Caco-2 (cell line): Measurements from ENCODE around the gene NPSR1. TPM values are rescaled to one million over a fixed set of nuclear protein-coding genes. Genes with fewer than 3 reads are reported as not detected.

Experiments used
- BruUV-seq: library from RNA; stranded (reverse); fragments of 400-500 nt; replicated peaks from 2 replicates; lab custom pipeline; 2021; lab: Mats Ljungman, UMichigan
- CTCF ChIA-PET: fragments of 300-600 bp; sonication (Branson Sonifier 250); formaldehyde crosslinking; loops from one replicate; lab custom pipeline; 2022; ENCODE audit warnings: antibody characterized with exemption; lab: Charles Lee
- POLR2A ChIA-PET: fragments of 300-600 bp; sonication (Branson Sonifier 250); formaldehyde crosslinking; loops from one replicate; lab custom pipeline; 2022; ENCODE audit warnings: antibody characterized with exemption; lab: Charles Lee
- DNase-seq, 2 experiments: peaks; one replicate each; pipeline versions ENCODE4 v3.0.0 to v3.0.0-alpha.2; 2020 to 2022
- H3K27me3 ChIP-seq: replicated peaks from 2 replicates; pipeline ENCODE4 v1.6.0; 2011; ENCODE audit warnings: low read length; ENCODE audit not compliant: control insufficient read depth, insufficient read depth
- H3K36me3 ChIP-seq: 2 replicates; pipeline ENCODE4 v1.5.1; 2011; ENCODE audit warnings: low read length; ENCODE audit not compliant: control insufficient read depth, insufficient read depth
- H3K4me1 ChIP-seq: fragments of 250-450 bp; sonication (Bioruptor Pico); 2 replicates; pipeline ENCODE4 v1.5.1; 2020; ENCODE audit warnings: mild to moderate bottlenecking
- H3K4me3 ChIP-seq: 2 replicates; pipeline ENCODE4 v1.5.1; 2011; ENCODE audit warnings: low read depth, mild to moderate bottlenecking, control low read depth, low read length
- H3K9me3 ChIP-seq: fragments of 250-450 bp; sonication (Bioruptor Pico); 2 replicates; pipeline ENCODE4 v1.5.1; 2020; ENCODE audit warnings: mild to moderate bottlenecking, moderate library complexity
- H3K27ac Mint-ChIP-seq: one replicate; pipeline ENCODE4 v1.8.0; 2022; ENCODE audit warnings: mixed read lengths; ENCODE audit not compliant: unreplicated experiment
- H3K27me3 Mint-ChIP-seq: one replicate; pipeline ENCODE4 v1.8.0; 2022; ENCODE audit warnings: mixed read lengths; ENCODE audit not compliant: insufficient read depth, unreplicated experiment
- H3K36me3 Mint-ChIP-seq: one replicate; pipeline ENCODE4 v1.8.0; 2022; ENCODE audit warnings: mild to moderate bottlenecking, mixed read lengths; ENCODE audit not compliant: insufficient read depth, unreplicated experiment
- H3K4me1 Mint-ChIP-seq: one replicate; pipeline ENCODE4 v1.8.0; 2022; ENCODE audit warnings: low read depth, mixed read lengths; ENCODE audit not compliant: unreplicated experiment
- H3K4me3 Mint-ChIP-seq: one replicate; pipeline ENCODE4 v1.8.0; 2022; ENCODE audit warnings: mild to moderate bottlenecking, moderate library complexity, mixed read lengths; ENCODE audit not compliant: unreplicated experiment
- H3K9me3 Mint-ChIP-seq: one replicate; pipeline ENCODE4 v1.8.0; 2022; ENCODE audit warnings: mixed read lengths; ENCODE audit not compliant: unreplicated experiment
- CTCF ChIP-seq, 2 experiments: fragments of 200-600 bp in 1 of 2; IDR thresholded peaks; 1 replicate in 1 of 2; 2 replicates in 1 of 2; pipeline versions ENCODE4 v1.5.1 to v1.8.0; 2011 to 2022; ENCODE audit warnings: antibody characterized with exemption in 1 of 2, control low read depth in 1 of 2, inconsistent platforms in 1 of 2, low read depth in 1 of 2, low read length in 1 of 2, mild to moderate bottlenecking in 1 of 2, moderate library complexity in 1 of 2; ENCODE audit not compliant: insufficient read depth in 1 of 2, severe bottlenecking in 1 of 2, unreplicated experiment in 1 of 2
- intact Hi-C: fragments of 100-400 bp; cut with micrococcal nuclease; formaldehyde crosslinking; loops from one replicate; pipeline ENCODE4 v1.10.0; 2022; ENCODE audit not compliant: unreplicated experiment
- total RNA-seq: library from RNA; stranded (reverse); gene quantifications from 2 replicates; pipeline ENCODE4 v1.2.3, GENCODE V29; 2022

Gene NPSR1
- total RNA-seq, 1 experiment from 2014 or later = not detected

- intact Hi-C loops = loop anchor here (10.0 kb wide), 1 partner anchor 285 kb away; the partner anchor contains the start of gene DPY19L1
- no peak for TF ChIP-seq CTCF (IDR thresholded peaks at IDR 0.05; ENCODE audit: insufficient read depth in 1 of 2, low read depth in 1 of 2, low read length in 1 of 2, severe bottlenecking in 1 of 2, unreplicated experiment in 1 of 2)
- peak overlapping the region; percentile 29 for H3K27ac Mint-ChIP-seq
- BruUV-seq = no TSS peak
- H3K4me1 Mint-ChIP-seq = peaks cover 12% of the 10 kb centered on the region
- Histone ChIP-seq H3K4me3 (no peak overlapping the region), H3K9me3 (peaks cover 37% of the 10 kb centered on the region), H3K27me3 (no peaks in the 10 kb centered on the region), H3K4me1 (peaks cover 31% of the 10 kb centered on the region), H3K36me3 (0 out of 2 replicates have a peak, but pooled peaks cover 1% of the 10 kb centered on the region)
- peaks cover 6% of the 10 kb centered on the region for H3K36me3 Mint-ChIP-seq
- DNase-seq = no peak
- H3K9me3 Mint-ChIP-seq = peaks cover 24% of the 10 kb centered on the region
- ChIA-PET POLR2A (no interaction called here), CTCF (no interaction called here)
- H3K4me3 Mint-ChIP-seq = no peak overlapping the region
- no peaks in the 10 kb centered on the region for H3K27me3 Mint-ChIP-seq
Measured at GRCh38 chr7:34750209-34750608, 92.2 kb downstream of the NPSR1 start.

GRCh38 chr7:34750636-34751035 is 92.6 kb downstream of the NPSR1 start:
- Mint-ChIP-seq H3K36me3 (peaks cover 6% of the 10 kb centered on the region), H3K27ac (peak overlapping the region; percentile 89), H3K27me3 (no peaks in the 10 kb centered on the region), H3K4me1 (peaks cover 12% of the 10 kb centered on the region), H3K9me3 (peaks cover 21% of the 10 kb centered on the region), H3K4me3 (no peak overlapping the region)
- Histone ChIP-seq H3K36me3 (0 out of 2 replicates have a peak, but pooled peaks cover 1% of the 10 kb centered on the region), H3K4me3 (no peak overlapping the region), H3K9me3 (peaks cover 37% of the 10 kb centered on the region), H3K27me3 (no peaks in the 10 kb centered on the region), H3K4me1 (peaks cover 31% of the 10 kb centered on the region)
- no TSS peak for BruUV-seq
- ChIA-PET CTCF (no interaction called here), POLR2A (no interaction called here)
- intact Hi-C loops = loop anchor here (10.0 kb wide), 1 partner anchor 284 kb away; the partner anchor contains the start of gene DPY19L1
- DNase-seq = no peak
- TF ChIP-seq CTCF (IDR thresholded peaks at IDR 0.05; ENCODE audit: insufficient read depth in 1 of 2, low read depth in 1 of 2, low read length in 1 of 2, severe bottlenecking in 1 of 2, unreplicated experiment in 1 of 2) = no peak

- Mint-ChIP-seq H3K9me3 (peaks cover 12% of the 10 kb centered on the region), H3K27ac (peak overlapping the region; percentile 89), H3K4me3 (peak overlapping the region; percentile 54)
Measured at GRCh38 chr7:34751725-34752643, 94.0 kb downstream of the NPSR1 start.

More at GRCh38 chr7:34751725-34752643, 94.0 kb downstream of the NPSR1 start:
- intact Hi-C loops = loop anchor here (2.0 to 10.0 kb wide), 2 partner anchors 77 to 283 kb away; partner anchors contain the start of gene DPY19L1
- Histone ChIP-seq H3K4me1 (peaks cover 31% of the 10 kb centered on the region), H3K9me3 (peaks cover 37% of the 10 kb centered on the region), H3K36me3 (0 out of 2 replicates have a peak, but pooled peaks cover 1% of the 10 kb centered on the region), H3K27me3 (no peaks in the 10 kb centered on the region), H3K4me3 (no peak overlapping the region)
- peak; percentile 61 to 68 for DNase-seq
- no peaks in the 10 kb centered on the region for H3K27me3 Mint-ChIP-seq
- TF ChIP-seq CTCF (IDR thresholded peaks at IDR 0.05; ENCODE audit: insufficient read depth in 1 of 2, low read depth in 1 of 2, low read length in 1 of 2, severe bottlenecking in 1 of 2, unreplicated experiment in 1 of 2) = no peak
- BruUV-seq = TSS peak; percentile 69
- ChIA-PET CTCF (no interaction called here), POLR2A (no interaction called here)
- H3K36me3 Mint-ChIP-seq = peaks cover 6% of the 10 kb centered on the region
- H3K4me1 Mint-ChIP-seq = peaks cover 12% of the 10 kb centered on the region
